NCI-H446 treated with DMSO at 0.1 percent for 48 hours (cell line): ENCODE measurements around the gene RPUSD2.
A peak's percentile ranks its signal among the peaks of the same experiment; 100 is the strongest.
"Not testable (repeated sequence)": the region's sequence is repeated elsewhere in the genome, so short reads cannot be mapped to it uniquely, and the experiment has no call there.

Experiments
- DNase-seq: peaks from one replicate; lab custom pipeline; 2025; lab: John Stamatoyannopoulos, UW

Gene RPUSD2

DNA sequence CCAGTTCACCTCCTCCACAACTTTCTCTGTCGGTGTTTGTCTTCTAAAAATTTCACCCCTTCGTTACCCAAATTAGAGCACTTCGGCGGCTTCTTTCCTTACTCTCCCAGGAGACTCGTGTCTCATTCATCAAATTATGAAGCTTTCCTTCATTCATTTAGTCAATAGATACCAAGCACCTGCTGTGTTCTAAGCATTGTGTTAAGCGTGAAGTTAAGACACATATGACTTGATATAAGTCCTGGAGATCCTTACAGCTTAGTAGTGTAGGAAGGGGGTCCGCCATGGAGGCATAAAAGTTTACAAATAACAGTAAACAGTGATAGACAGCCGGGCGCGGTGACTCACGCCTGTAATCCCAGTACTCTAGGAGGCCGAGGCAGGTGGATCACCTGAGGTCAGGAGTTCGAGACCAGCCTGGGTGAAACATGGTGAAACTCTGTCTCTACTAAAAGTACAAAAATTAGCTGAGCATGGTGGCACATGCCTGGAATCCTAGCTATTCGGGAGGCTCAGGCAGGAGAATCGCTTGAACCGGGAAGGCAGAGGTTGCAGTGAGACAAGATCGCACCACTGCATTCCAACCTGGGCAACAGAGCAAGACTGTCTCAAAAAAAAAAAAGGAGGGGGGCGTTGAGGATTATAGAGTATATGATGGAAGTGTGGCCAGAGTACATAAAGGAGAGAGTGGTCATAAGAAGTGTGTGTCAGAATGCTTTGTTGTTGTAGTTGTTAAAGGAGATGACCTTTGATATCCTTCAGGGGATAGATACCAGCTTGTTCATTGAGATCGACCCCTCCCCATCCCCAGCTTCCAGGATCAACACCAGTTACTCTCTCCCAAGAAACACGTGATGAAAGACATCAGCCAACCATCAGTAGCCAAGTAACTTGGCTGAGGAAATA is 3.5 kb upstream of the RPUSD2 start:
- DNase-seq = no peak

DNA sequence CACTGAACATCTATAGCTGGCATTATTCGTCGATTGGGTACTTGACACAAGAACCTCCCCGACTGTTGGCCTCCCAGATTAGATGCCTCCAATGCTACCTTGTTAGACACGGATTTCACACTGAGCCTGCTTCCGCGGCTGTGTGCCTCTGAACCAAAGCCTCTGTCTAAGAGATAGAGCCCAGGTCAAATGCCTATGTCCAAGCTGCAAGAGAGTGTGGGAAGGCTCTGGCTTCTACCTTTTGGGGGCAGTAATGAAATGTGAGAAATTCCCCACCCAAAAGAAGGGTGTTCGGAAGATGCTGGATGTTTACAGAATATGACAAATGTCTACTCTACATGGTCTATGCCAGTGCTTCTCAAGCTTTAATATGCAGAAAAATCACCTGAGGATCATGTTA is 2.0 kb upstream of the RPUSD2 start:
- DNase-seq = no peak

DNA sequence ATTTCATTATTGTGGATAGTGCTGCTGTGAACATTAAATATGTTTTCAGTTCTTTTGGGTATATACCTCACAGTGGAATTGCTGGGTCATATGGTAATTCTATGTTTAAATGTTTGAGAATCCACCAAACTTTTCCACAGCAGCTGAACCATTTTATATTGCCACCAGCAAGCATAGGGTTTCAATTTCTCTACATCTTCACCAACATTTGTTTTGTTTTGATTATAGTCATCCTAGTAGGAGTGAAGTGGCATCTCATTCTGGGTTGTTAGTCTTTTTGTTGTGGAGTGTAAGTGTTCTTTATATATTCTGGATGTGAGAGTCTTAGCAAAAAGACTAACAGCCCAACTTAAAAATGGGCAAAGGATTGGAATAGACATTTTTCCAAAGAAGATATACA is 6.0 kb downstream of the RPUSD2 start:
- no peak for DNase-seq

DNA sequence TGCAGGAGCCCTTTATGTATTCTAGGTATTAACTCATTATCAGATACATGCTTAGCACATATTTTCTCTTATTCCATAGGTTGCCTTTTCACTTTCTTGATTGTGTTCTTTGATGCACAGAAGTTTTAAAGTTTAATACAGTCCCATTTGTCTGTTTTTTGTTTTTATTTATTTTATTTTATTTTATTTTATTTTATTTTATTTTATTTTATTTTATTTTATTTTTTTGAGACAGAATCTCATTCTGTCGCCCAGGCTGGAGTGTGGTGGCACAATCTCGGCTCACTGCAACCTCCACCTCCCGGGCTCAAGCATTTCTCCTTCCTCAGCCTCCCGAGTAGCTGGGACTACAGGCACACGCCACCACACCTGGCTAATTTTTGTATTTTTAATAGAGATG is 7.8 kb downstream of the RPUSD2 start:
- DNase-seq = not testable (repeated sequence)

DNA sequence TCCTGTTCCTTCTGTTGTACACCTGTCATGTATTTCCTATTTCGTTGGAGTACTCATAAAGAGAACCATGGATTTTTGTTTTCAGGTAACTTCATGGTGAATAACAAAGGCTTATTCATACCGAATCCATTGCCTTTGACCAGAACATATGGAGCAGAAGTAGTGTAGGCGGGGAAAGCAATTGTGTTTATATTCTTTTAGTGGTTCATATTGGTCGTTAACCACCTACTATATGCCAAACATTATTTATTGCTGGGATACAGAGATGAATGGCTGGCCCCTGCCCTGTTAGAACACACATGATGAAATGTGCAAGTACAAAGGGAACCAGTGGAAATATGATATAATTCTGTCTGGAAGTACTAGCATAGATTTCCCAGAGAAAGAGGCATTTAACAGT is 9.8 kb downstream of the RPUSD2 start:
- DNase-seq = no peak

DNA sequence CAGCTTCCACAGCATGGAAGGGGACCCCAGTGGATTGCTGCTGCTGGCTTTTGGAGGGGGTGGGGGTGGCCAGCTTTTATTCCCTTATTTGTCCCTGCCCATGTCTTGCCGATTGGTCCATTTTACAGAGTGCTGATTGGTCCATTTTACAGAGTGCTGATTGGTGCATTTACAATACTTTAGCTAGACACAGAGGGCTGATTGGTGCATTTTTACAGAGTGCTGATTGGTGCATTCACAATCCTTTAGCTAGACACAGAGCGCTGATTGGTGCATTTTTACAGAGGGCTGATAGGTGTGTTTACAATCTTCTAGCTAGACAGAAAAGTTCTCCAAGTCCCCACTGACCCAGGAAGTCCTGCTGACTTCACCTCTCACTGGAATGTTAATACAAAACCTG is 12.7 kb downstream of the RPUSD2 start:
- not testable (repeated sequence) for DNase-seq

DNA sequence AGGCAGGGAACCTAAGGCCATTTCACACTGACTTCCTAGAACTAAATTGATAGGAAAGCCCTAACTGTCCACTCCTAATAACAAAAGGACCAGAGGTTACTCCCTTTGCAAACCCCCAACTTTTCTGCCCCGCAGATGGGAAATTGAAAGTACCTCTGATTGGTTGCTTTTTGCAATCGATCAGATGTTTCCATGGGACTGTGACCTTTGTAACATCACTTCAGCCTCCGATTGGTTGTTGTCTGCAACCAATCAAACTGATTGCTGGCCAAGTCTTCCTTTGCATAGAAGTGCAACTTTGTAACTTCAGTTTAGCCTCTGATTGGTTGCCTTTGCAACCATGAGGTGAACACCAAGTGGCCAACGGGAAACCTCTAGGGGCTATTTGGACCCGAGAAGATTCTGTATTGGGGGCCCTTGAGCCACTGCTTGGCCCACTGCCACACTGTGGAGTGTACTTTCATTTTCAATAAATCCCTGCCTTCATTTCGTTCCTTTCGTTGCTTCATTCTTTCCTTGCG is 13.7 kb downstream of the RPUSD2 start:
- DNase-seq = no peak

DNA sequence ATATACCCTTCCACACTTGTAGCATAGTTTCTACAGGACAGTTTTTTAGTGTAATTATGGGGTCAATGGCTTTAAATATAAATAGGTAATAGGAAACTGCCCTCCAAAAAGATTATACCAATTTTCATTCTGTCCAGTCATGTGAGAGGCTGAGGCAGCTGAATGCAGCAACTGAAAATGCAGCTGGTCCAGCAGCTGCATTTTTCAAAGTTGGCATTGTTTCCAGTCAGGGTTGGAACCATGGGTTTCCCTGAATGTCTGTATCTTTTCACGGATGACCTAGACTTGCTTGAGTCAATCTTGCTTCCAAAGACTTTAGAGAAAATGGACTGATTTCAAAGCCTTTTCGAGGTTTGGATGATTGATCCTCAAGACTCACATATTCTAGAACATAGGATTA is 15.1 kb downstream of the RPUSD2 start:
- DNase-seq = no peak

DNA sequence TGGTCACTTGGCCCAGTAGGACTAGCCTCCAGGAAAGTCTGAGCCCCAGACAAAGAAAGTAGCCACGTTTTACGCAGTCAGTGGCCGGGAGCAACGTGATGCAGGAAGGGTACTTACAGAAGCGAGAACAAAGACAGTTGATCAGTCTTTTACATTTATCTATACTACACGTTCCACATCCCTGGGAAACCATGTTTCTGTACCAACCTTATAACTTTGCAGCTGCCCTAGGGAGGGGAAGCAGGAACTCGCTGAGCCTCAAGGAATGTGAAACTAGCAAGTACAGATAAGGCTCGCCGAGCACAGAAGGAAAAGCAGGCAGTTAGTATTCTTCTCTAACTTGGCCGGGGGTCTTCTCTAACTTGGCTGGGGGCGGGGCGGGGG is 21.6 kb downstream of the RPUSD2 start:
- no peak for DNase-seq

DNA sequence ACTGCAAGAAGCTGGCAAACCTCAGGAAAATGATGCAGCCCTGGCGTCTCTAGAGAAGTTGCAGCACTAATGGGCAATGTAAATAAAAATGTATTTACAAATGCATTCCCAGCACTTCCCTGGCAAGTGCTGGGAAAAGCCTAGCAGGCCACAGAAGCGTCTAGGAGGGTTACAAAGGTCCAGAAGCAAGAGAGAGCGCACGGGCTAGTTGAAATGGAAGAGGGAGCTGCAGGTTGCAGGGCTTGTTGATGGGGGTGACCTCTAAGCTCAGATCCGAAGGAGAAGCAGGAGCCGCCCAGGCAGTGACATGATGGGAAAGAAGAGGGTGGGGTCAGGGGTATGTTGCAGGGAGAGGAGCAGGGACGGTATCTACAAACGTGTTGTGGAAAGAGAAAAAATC is 22.3 kb downstream of the RPUSD2 start:
- DNase-seq = no peak

DNA sequence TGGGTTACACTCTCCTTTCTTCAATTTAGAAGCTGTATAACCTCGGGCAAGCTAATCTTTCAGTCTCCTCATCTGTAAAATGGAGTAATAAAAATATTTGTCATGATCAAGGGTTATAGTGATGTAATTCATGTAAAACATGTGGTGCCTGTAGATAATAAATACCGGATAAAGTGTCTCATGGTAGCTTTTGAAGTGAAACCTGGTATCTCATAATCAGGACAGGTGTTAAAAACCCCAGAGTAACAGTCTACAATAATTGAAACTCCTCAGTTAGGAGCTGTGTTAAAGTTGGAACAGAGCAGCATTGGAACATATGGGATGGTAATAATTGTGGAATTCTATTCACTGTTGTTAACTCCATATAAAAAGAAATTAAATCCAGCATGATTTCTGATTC is 24.1 kb downstream of the RPUSD2 start:
- no peak for DNase-seq

DNA sequence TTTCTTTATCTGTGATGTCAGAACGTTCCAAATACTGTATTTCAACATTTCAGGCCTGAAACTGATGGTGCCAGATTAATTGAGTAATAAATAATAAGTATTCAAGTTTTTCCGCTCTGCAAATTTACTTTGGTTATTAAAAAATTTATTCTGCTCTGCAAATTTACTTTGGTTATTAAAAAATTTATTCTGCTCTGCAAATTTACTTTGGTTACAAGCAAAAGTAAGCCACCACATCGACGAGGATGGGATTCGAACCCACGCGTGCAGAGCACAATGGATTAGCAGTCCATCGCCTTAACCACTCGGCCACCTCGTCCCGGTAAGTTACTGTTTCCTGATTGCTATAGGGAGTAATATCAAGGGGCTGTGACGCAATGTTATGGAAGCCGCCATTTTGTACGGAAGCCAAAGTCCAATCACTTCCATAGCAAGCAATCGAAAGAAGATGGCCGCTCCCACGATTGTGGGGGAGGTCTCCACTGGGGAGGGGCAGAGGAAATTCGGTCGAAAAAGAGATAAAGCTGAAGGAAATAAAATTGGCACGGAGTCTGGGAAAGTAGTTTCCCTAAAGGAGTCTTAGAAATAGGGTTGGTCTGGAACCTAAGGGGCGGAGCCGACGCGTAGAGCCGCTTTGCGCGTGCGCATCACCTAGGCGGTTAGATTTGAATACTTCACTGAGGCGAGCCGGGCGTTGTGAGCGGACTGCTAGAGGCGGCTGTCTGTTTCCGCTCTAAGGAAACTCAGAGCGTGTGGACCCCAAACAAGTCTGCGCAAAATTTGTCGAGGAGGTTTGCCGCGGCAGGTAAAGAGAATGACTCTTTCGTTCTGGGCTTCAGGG is 24.7 kb downstream of the RPUSD2 start, which contains the start of gene KNL1:
Gene KNL1, plus strand, starts transcription at position 662 of the 841 bp plus-strand sequence. CDS start 8,683 bp downstream, outside the sequence.
- DNase-seq = peak; percentile 84

DNA sequence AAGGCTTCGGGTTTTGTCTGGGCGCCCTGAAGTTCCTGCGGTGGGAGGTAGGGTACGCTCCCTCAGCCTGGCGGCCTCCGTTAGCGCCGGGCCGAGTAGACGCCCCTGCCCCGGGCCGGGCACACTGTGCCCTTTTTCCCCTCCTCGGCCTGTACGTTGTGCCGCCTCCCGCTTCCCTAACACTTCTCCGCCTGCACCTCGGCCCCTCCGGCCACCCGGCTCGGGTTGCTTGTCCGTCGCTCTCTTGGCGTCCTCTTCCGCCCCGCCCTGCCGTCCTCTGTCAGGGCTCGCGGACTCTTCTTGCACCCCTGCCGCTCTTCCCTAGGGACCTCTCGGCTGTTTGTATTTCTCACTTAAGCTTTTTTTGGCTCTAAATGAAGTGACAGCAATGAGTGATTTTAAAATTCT is 25.3 kb downstream of the RPUSD2 start:
- DNase-seq = no peak

DNA sequence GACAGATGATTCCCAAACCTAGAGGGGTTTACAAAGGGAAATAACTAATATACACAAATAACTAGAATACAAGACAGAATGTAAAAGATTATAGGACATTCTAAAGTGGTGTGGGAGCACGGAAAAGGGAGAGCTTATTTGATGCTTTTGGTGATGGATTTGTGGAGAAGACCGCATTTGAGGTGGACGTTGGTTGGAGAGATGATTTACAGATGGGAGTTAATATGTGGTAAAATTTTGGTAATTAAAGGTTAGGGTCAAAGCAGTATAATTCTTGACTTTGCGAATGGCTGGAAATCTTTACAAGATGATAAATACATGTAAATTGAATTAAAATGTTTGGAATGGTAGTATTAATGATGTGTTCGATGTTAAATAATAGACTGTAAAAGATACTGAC is 26.1 kb downstream of the RPUSD2 start:
- DNase-seq = no peak

DNA sequence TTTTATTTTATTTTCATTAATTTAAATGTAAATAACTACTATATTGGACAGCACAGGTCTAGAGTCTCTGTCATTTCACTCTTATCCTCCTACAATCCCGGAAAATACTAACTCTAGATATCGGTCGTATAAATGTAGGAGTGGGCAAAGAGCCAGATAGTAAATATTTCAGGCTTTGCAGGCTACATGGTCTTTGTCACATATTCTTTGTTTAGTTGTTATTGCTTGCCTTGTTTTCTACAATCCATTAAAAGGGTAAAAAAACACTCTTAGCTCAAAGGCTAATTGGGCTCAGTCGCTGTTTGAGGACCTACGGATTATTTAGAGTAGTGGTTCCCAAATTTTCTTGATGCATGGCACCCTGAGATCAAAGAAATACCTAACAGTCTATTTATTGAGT is 26.7 kb downstream of the RPUSD2 start:
- DNase-seq = no peak

DNA sequence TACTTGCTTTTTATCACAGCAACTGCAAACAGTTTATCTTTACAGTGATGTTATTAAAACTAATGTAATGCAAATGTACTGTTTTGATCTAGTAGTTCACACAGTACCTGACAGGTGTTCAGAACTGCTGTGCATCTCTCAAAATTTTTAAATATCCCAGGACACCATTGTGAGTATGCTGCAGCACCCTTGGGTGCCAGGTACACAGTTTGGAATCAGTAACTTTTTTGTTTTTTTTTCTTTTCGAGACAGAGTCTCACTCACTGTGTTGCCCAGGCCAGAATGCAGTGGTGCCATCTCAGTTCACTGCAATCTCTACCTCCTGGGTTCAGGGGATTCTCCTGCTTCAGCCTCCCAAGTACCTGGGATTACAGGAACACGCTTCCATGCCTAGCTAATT is 27.9 kb downstream of the RPUSD2 start:
- DNase-seq = no peak

DNA sequence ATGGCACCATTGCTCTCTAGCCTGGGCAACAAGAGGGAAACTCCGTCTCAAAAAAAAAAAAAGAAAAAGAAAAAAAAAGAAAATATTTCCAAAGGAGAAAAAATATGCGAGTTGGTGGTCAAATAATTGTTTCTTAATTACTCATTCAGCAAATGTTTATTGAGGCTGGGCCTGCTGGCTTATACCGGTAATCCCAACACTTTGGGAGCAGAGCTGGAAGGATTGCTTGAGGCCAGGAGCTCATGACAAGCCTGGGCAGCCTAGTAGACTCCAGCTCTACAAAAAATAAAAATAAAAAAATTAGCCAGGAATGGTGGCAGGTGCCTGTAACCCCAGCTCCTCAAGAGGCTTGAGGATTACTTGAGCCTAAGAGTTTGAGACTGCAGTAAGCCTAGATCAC is 29.0 kb downstream of the RPUSD2 start:
- no peak for DNase-seq

DNA sequence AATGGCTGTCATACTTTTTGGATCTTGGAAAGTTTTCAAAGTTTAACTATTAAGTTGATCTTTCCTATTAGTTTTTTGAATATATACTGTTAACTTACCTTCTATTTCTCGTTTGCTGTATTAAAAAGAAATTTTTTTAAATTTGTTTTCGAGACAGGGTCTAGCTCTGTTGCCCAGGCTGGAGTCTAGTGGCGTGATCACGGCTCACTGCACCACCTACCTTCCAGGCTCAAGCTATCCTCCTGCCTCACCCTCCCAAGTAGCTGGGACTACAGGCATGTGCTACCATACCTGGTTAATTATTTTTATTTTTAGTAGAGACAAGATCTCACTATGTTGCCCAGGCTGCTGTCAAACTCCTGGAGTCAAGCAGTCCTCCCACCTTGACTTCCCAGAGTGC is 29.6 kb downstream of the RPUSD2 start:
- DNase-seq = no peak

DNA sequence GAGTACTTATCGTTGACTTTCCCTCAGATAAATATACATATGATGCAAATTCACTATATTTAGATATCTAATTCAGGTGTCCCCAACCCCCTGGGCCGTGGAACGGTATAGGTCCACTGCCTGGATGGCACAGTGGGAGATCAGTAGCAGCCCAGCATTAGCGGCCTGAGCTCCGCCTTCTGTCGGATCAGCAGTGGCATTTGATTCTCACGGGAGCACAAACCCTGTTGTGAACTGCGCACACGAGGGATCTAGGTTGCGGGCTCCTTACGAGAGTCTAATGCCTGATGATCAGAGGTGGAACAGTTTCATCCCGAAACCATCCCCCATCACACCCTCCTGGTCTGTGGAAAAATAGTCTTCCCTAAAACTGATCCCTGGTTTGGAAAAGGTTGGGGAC is 31.9 kb downstream of the RPUSD2 start:
- DNase-seq = no peak

DNA sequence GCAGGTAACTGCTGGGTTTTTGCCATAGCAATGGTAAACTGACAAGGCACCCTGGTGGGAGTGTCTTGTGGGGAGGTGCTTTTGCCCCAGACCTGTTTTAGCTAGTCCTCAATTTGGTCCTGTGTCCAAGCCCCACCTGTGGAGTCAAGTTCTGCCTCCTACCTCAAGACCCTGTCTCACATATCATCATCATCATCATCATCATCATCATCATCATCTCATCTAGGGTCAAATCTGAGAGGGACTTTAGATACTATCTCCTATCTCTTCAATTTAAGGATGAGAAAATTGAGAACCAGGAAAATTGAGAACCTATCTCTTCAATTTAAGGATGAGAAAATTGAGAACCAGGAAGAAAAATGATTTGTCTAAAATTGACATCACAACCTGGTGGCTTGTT is 34.8 kb downstream of the RPUSD2 start:
- no peak for DNase-seq

DNA sequence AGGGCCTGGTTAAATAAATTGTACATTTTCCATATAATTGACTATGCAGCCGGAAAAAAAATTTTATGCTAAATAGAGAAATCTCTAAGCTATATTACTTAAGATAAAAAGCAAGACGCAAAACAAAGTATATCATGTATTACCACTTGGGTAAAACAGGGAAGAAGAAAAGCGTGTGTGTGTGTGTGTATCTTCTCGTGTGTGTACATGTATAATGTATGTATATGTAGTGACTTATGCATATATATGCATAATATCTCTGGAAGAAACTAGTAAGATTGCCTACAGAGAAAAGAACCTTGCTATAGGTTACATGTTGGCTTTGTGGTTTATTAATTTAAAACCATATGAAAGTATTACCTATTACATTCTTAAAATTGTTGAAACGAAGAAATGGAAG is 44.0 kb downstream of the RPUSD2 start:
- no peak for DNase-seq

DNA sequence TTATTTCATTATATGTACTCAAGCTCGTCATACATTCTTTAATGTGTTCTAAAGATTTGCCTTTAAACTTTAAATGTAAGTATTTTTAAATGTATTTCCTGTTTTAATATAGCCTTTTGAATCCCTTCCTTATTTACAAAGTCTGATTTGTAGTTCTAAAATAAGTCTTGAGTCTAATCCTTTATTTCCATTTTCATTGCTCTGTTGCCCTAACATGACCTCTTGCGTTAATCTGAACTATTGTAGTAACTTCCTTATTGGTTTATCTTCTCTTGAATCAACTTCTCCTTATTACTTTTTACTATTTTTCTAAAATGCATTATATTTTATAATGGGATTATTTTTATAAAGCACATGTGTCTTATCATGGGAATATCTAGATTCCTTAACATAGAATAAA is 48.9 kb downstream of the RPUSD2 start:
- no peak for DNase-seq

DNA sequence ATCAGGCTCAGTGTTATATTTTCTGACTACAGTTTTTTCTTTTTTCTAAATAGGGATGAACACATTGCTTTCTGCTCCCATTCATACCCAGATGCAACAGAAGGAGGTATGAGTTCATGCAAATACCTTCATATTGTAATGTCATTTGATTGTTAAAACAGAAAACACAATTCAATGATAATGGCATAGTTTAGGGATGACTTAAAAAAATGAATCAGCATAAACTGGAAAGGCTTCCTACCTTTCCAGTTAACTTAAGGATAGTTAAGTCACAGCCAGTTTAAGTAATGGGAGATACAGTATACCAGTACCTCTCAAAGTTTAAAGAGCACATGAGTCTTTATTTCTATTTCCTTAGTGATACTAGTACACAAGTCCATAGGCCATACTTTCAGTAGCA is 49.8 kb downstream of the RPUSD2 start:
- no peak for DNase-seq
